ENCODE data around the gene CCL15. TPM values are rescaled to one million over a fixed set of nuclear protein-coding genes. Genes with fewer than 3 reads are reported as not detected.
"Not testable (repeated sequence)": the region's sequence is repeated elsewhere in the genome, so short reads cannot be mapped to it uniquely, and the experiment has no call there.

CCL15 gene
- total and polyA plus RNA-seq, 4 experiments from 2014 or later, result not detected

DNA sequence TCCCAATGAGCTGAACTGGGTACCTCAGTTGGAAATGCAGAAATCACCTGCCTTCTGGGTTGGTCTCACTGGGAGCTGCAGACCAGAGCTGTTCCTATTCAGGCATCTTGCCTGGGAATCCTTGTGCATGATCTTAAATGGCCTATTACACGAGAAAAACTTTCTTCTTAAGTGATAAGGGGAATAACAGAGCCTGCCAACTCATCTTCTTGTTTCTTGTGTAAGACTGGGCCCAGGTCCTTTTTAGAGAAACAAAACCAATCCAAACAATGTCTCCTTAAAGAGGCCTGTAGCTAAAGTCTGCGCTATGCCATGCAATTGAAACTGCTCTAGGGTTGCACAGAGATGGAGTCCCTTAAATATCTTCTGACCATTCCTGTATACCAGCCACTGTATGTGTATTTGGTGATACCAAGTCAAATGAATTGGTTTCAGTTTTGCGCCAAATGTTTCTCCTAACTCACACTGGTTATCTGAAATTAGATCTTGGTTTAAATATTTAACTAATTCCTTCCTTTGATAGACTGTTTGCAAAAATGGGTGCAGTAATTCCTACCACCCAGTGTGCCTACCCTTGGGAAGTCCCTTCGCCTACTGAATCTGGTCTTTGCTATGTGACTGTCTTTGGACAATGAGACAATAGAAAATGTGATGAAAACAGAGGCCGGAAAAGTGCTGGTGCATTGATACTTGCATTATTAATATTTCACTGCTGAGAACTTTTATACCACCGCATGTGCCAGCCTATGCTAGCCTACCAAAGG lies 22.9 kb upstream of the CCL15 start:
- no peaks in the 10 kb centered on the region for H3K9me3 ChIP-seq (ENCODE audit: control insufficient read depth in 1 of 2, low read length in 2 of 2)
- no peak overlapping the region for H3K4me3 ChIP-seq (ENCODE audit: low read length in 2 of 2)
- H3K4me1 Mint-ChIP-seq, result no peaks in the 10 kb centered on the region
- no peak overlapping the region for H3K27ac Mint-ChIP-seq
- H3K27me3 Mint-ChIP-seq, result peaks cover 16 to 34% of the 10 kb centered on the region in 2 donors
- CTCF ChIA-PET (ENCODE audit: partially characterized antibody), result no interaction called here
- POLR2A ChIA-PET (ENCODE audit: partially characterized antibody), result no interaction called here
- H3K27me3 ChIP-seq (ENCODE audit: insufficient read depth, low read length), result no peaks in the 10 kb centered on the region
- no peaks in the 10 kb centered on the region for H3K36me3 Mint-ChIP-seq
- peaks cover 0 to 9% (median 0%) of the 10 kb centered on the region in 8 donors for H3K9me3 Mint-ChIP-seq
- H3K4me1 ChIP-seq (ENCODE audit: insufficient read depth, low read length), result no peaks in the 10 kb centered on the region
- H3K36me3 ChIP-seq (ENCODE audit: insufficient read depth, low read length), result no peaks in the 10 kb centered on the region
- DNase-seq, result no peak
- intact Hi-C loops (cut with micrococcal nuclease), result no loop called here
- H3K27ac ChIP-seq (ENCODE audit: low read depth, low read length), result no peak overlapping the region
- no peak overlapping the region for H3K4me3 Mint-ChIP-seq

DNA sequence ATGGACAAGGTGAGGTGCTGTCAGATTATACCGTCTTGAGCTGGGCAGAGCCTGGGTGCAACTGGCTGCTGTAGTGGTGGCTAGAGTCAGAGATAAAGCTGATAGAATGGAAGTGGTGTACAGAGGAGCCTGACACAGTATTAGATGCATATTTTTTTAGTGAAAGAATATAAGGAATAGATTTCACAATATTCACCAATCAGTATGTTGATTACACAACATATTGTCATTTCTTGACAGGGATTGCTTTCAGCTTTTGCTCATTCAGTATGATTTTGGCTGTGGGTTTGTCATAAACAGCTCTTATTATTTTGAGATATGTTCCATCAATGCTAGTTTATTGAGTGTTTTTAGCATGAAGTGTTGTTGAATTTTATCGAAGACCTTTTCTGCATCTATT lies 18.1 kb upstream of the CCL15 start:
- Histone ChIP-seq H3K4me3 (ENCODE audit: low read length in 2 of 2) (no peak overlapping the region), H3K9me3 (ENCODE audit: control insufficient read depth in 1 of 2, low read length in 2 of 2) (no peaks in the 10 kb centered on the region), H3K27me3 (ENCODE audit: insufficient read depth, low read length) (no peaks in the 10 kb centered on the region), H3K4me1 (ENCODE audit: insufficient read depth, low read length) (no peaks in the 10 kb centered on the region), H3K27ac (ENCODE audit: low read depth, low read length) (no peak overlapping the region), H3K36me3 (ENCODE audit: insufficient read depth, low read length) (no peaks in the 10 kb centered on the region)
- intact Hi-C loops (cut with micrococcal nuclease), result no loop called here
- H3K4me1 Mint-ChIP-seq, result peaks cover 0 to 1% (median 0%) of the 10 kb centered on the region in 4 donors
- ChIA-PET CTCF (ENCODE audit: partially characterized antibody) (interaction anchor here (1.0 kb wide), 1 partner anchor 53 kb away, joined by 4 read pairs; no protein-coding TSS in a partner anchor), POLR2A (ENCODE audit: partially characterized antibody) (no interaction called here)
- peaks cover 18 to 25% of the 10 kb centered on the region in 2 donors for H3K27me3 Mint-ChIP-seq
- H3K4me3 Mint-ChIP-seq, result no peak overlapping the region
- H3K27ac Mint-ChIP-seq, result no peak overlapping the region
- DNase-seq, result no peak
- peaks cover 0 to 9% (median 0%) of the 10 kb centered on the region in 8 donors for H3K9me3 Mint-ChIP-seq
- no peaks in the 10 kb centered on the region for H3K36me3 Mint-ChIP-seq

- H3K4me3 ChIP-seq (ENCODE audit: low read length in 2 of 2), result no peak within 1 kb of the TSS
- H3K36me3 ChIP-seq (ENCODE audit: insufficient read depth, low read length), result no peaks in the 10 kb centered on the region
- no peaks in the 10 kb centered on the region for H3K9me3 ChIP-seq (ENCODE audit: control insufficient read depth in 1 of 2, low read length in 2 of 2)
- H3K4me1 ChIP-seq (ENCODE audit: insufficient read depth, low read length), result no peaks in the 10 kb centered on the region
- no peak within 1 kb of the TSS for H3K27ac ChIP-seq (ENCODE audit: low read depth, low read length)
- H3K9me3 Mint-ChIP-seq, result peaks cover 0 to 5% (median 0%) of the 10 kb centered on the region in 8 donors
- peaks cover 0 to 1% (median 0%) of the 10 kb centered on the region in 4 donors for H3K4me1 Mint-ChIP-seq
- no peak for DNase-seq
- H3K27me3 Mint-ChIP-seq, result peaks cover 20 to 22% of the 10 kb centered on the region in 2 donors
- no peaks in the 10 kb centered on the region for H3K36me3 Mint-ChIP-seq
- no peak within 1 kb of the TSS for H3K27ac Mint-ChIP-seq
- H3K4me3 Mint-ChIP-seq, result no peak within 1 kb of the TSS
- intact Hi-C loops (cut with micrococcal nuclease), result no loop called here
- no peaks in the 10 kb centered on the region for H3K27me3 ChIP-seq (ENCODE audit: insufficient read depth, low read length)
- ChIA-PET CTCF (ENCODE audit: partially characterized antibody) (no interaction called here), POLR2A (ENCODE audit: partially characterized antibody) (no interaction called here)
Observed at GRCh38 chr17:36017799-36018198, 16.4 kb upstream of the CCL15 start, which contains the start of gene CCL23. CCL23 (minus strand) TSS chr17:36017972; CDS start chr17:36017897, 75 bp downstream.

DNA sequence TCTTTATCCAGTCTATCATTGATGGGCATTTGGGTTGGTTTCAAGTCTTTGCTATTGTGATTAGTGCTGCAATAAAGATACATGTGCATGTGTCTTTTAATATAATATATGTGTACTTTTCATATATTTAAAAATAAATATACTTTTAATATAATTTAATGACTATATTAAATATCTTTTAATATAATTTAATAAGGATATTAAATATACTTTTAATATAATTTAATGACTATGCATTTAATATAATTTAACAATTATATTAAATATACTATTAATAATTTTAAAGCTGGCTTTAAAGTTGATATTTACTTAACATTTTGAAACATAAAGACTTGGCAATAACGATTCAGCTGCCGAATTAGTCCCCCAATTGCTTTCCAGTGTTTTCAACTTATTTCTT lies 15.2 kb upstream of the CCL15 start:
- H3K27me3 Mint-ChIP-seq, result peaks cover 13 to 16% of the 10 kb centered on the region in 2 donors
- intact Hi-C loops (cut with micrococcal nuclease), result no loop called here
- peaks cover 0 to 4% (median 0%) of the 10 kb centered on the region in 8 donors for H3K9me3 Mint-ChIP-seq
- H3K4me3 Mint-ChIP-seq, result no peak overlapping the region
- H3K27me3 ChIP-seq (ENCODE audit: insufficient read depth, low read length), result no peaks in the 10 kb centered on the region
- H3K4me1 Mint-ChIP-seq, result peaks cover 0 to 1% (median 0%) of the 10 kb centered on the region in 4 donors
- ChIA-PET POLR2A (ENCODE audit: partially characterized antibody) (no interaction called here), CTCF (ENCODE audit: partially characterized antibody) (no interaction called here)
- no peak for DNase-seq
- no peaks in the 10 kb centered on the region for H3K9me3 ChIP-seq (ENCODE audit: control insufficient read depth in 1 of 2, low read length in 2 of 2)
- no peaks in the 10 kb centered on the region for H3K4me1 ChIP-seq (ENCODE audit: insufficient read depth, low read length)
- no peak overlapping the region for H3K4me3 ChIP-seq (ENCODE audit: low read length in 2 of 2)
- no peak overlapping the region for H3K27ac Mint-ChIP-seq
- H3K36me3 Mint-ChIP-seq, result no peaks in the 10 kb centered on the region
- no peak overlapping the region for H3K27ac ChIP-seq (ENCODE audit: low read depth, low read length)
- no peaks in the 10 kb centered on the region for H3K36me3 ChIP-seq (ENCODE audit: insufficient read depth, low read length)

DNA sequence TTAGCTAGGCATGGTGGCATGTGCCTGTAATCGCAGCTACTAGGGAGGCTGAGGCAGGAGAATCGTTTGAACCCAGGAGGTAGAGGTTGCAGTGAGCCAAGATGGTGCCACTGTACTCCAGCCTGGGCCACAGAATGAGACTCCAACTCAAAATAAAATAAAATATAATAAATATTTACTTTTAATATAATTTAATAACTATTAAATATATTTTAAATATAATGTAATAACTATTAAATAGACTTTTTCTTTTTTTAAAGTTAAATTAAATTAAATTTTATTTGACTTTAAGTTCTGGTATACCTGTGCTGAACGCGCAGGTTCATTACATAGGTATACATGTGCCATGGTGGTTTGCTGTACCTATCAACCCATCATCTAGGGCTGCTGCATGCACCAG lies 14.5 kb upstream of the CCL15 start:
- H3K36me3 Mint-ChIP-seq; CTCF ChIA-PET (ENCODE audit: partially characterized antibody); POLR2A ChIA-PET (ENCODE audit: partially characterized antibody); H3K36me3 ChIP-seq (ENCODE audit: insufficient read depth, low read length); H3K27ac ChIP-seq (ENCODE audit: low read depth, low read length); H3K4me1 ChIP-seq (ENCODE audit: insufficient read depth, low read length); H3K4me1 Mint-ChIP-seq; DNase-seq; H3K27me3 ChIP-seq (ENCODE audit: insufficient read depth, low read length); H3K9me3 ChIP-seq (ENCODE audit: control insufficient read depth in 1 of 2, low read length in 2 of 2); H3K9me3 Mint-ChIP-seq; H3K27ac Mint-ChIP-seq; intact Hi-C loops (cut with micrococcal nuclease); H3K4me3 Mint-ChIP-seq; H3K4me3 ChIP-seq (ENCODE audit: low read length in 2 of 2): not testable (repeated sequence)
- H3K27me3 Mint-ChIP-seq, result peaks cover 14 to 16% of the 10 kb centered on the region in 2 donors

DNA sequence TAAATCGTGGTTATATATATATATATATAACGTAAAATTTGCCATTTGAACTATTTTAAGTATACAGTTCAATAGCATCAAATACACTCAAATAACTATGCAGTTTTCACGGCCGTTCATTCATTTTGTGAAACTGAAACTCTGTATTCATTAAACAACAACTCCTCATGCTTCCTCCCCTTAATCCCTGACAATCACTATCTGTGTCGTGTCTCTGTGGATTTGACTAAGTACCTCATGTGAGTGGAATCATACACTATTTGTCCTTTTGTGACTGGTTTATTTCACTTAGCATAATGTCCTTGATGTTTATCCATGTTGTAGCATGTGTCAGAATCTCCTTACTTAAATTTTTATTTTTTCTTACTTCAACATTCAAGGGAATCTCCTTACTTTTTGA lies 13.6 kb upstream of the CCL15 start:
- POLR2A ChIA-PET (ENCODE audit: partially characterized antibody), result no interaction called here

GRCh38 chr17:36011201-36011600 lies 9.8 kb upstream of the CCL15 start:
- Mint-ChIP-seq H3K4me3 (no peak overlapping the region), H3K27me3 (peaks cover 2 to 13% of the 10 kb centered on the region in 2 donors)
- POLR2A ChIA-PET (ENCODE audit: partially characterized antibody), result no interaction called here

More for the DNA sequence above, 13.6 kb upstream of the CCL15 start:
- Histone ChIP-seq H3K27me3 (ENCODE audit: insufficient read depth, low read length) (no peaks in the 10 kb centered on the region), H3K4me3 (ENCODE audit: low read length in 2 of 2) (no peak overlapping the region), H3K27ac (ENCODE audit: low read depth, low read length) (no peak overlapping the region), H3K36me3 (ENCODE audit: insufficient read depth, low read length) (no peaks in the 10 kb centered on the region), H3K4me1 (ENCODE audit: insufficient read depth, low read length) (no peaks in the 10 kb centered on the region), H3K9me3 (ENCODE audit: control insufficient read depth in 1 of 2, low read length in 2 of 2) (no peaks in the 10 kb centered on the region)
- no peak overlapping the region for H3K4me3 Mint-ChIP-seq
- peaks cover 0 to 1% (median 0%) of the 10 kb centered on the region in 4 donors for H3K4me1 Mint-ChIP-seq
- H3K9me3 Mint-ChIP-seq, result peaks cover 0 to 6% (median 0%) of the 10 kb centered on the region in 8 donors
- CTCF ChIA-PET (ENCODE audit: partially characterized antibody), result no interaction called here
- H3K27me3 Mint-ChIP-seq, result peaks cover 7 to 20% of the 10 kb centered on the region in 2 donors
- intact Hi-C loops (cut with micrococcal nuclease), result no loop called here
- no peak overlapping the region for H3K27ac Mint-ChIP-seq
- H3K36me3 Mint-ChIP-seq, result no peaks in the 10 kb centered on the region
- DNase-seq, result no peak

More at GRCh38 chr17:36011201-36011600, 9.8 kb upstream of the CCL15 start:
- Mint-ChIP-seq H3K9me3 (peaks cover 0 to 6% (median 2%) of the 10 kb centered on the region in 8 donors), H3K36me3 (no peaks in the 10 kb centered on the region), H3K27ac (no peak overlapping the region), H3K4me1 (no peaks in the 10 kb centered on the region)
- CTCF ChIA-PET (ENCODE audit: partially characterized antibody), result interaction anchor here (1.1 kb wide), 1 partner anchor 35 kb away, joined by 3 read pairs; no protein-coding TSS in a partner anchor
- no peaks in the 10 kb centered on the region for H3K9me3 ChIP-seq (ENCODE audit: control insufficient read depth in 1 of 2, low read length in 2 of 2)
- H3K27ac ChIP-seq (ENCODE audit: low read depth, low read length), result no peak overlapping the region
- no peaks in the 10 kb centered on the region for H3K4me1 ChIP-seq (ENCODE audit: insufficient read depth, low read length)
- no peaks in the 10 kb centered on the region for H3K27me3 ChIP-seq (ENCODE audit: insufficient read depth, low read length)
- intact Hi-C loops (cut with micrococcal nuclease), result no loop called here
- no peak for DNase-seq
- H3K4me3 ChIP-seq (ENCODE audit: low read length in 2 of 2), result no peak overlapping the region
- H3K36me3 ChIP-seq (ENCODE audit: insufficient read depth, low read length), result no peaks in the 10 kb centered on the region

Data from CD4-positive, alpha-beta memory T cell (primary cell).